DND-41 (cell line): ENCODE data around the gene CEP104.

ENCODE experiments used
- ATAC-seq: fragments of 200-7000 bp; cut with Tn5 transposase; 3 replicates; pipeline ENCODE4 v1.9.1; 2021; ENCODE audit warnings: low read depth; ENCODE audit not compliant: insufficient read depth
- DNase-seq: peaks from one replicate; pipeline ENCODE4 v3.0.0-alpha.2; 2020
- H2AFZ ChIP-seq: 2 replicates; pipeline ENCODE4 v1.6.0; 2012; ENCODE audit warnings: low read depth, low read length
- H3K27ac ChIP-seq: 2 replicates; pipeline ENCODE4 v1.5.1; 2012; ENCODE audit warnings: low read length, inconsistent platforms
- H3K27me3 ChIP-seq: fragments of 200-600 bp; sonication (generic); 2 replicates; pipeline ENCODE4 v1.6.0; 2012; ENCODE audit warnings: low read length, mild to moderate bottlenecking, inconsistent platforms; ENCODE audit not compliant: insufficient read depth, poor library complexity
- H3K36me3 ChIP-seq: 2 replicates; pipeline ENCODE4 v1.5.1; 2012; ENCODE audit warnings: low read length, inconsistent platforms; ENCODE audit not compliant: insufficient read depth
- H3K4me1 ChIP-seq: 2 replicates; pipeline ENCODE4 v1.5.1; 2012; ENCODE audit warnings: mild to moderate bottlenecking, low read length; ENCODE audit not compliant: insufficient read depth
- H3K4me2 ChIP-seq: 2 replicates; pipeline ENCODE4 v1.6.0; 2012; ENCODE audit warnings: mild to moderate bottlenecking, moderate library complexity, low read length, inconsistent platforms; ENCODE audit not compliant: insufficient read depth
- H3K4me3 ChIP-seq, 2 experiments: fragments of 200-600 bp in 1 of 2; shearing (Covaris generic) in 1 of 2; 2 replicates each; pipeline ENCODE4 v1.5.1; 2012 to 2016; ENCODE audit warnings: inconsistent platforms in 2 of 2, low read length in 2 of 2, mild to moderate bottlenecking in 2 of 2, low read depth in 1 of 2, moderate library complexity in 1 of 2
- H3K79me2 ChIP-seq: 2 replicates; pipeline ENCODE4 v1.6.0; 2012; ENCODE audit warnings: low read length, inconsistent platforms; ENCODE audit not compliant: insufficient read depth
- H3K9ac ChIP-seq: 2 replicates; pipeline ENCODE4 v1.6.0; 2012; ENCODE audit warnings: low read depth, mild to moderate bottlenecking, inconsistent platforms, low read length, moderate library complexity
- H3K9me3 ChIP-seq: 2 replicates; pipeline ENCODE4 v1.5.1; 2012; ENCODE audit warnings: low read length, moderate library complexity, mild to moderate bottlenecking, inconsistent platforms; ENCODE audit not compliant: insufficient read depth, severe bottlenecking
- H4K20me1 ChIP-seq: 2 replicates; pipeline ENCODE4 v1.6.0; 2012; ENCODE audit warnings: low read length; ENCODE audit not compliant: insufficient read depth
- CTCF ChIP-seq: IDR thresholded peaks from 2 replicates; pipeline ENCODE4 v1.5.1; 2012; ENCODE audit warnings: borderline replicate concordance, low read length, moderate library complexity, mild to moderate bottlenecking; ENCODE audit not compliant: poor library complexity, severe bottlenecking; ENCODE audit errors: extremely low read depth
- EZH2 ChIP-seq: IDR thresholded peaks from 3 replicates; pipeline ENCODE4 v1.6.1; 2012; ENCODE audit warnings: borderline replicate concordance, low read depth, mild to moderate bottlenecking, moderate library complexity, low read length, inconsistent platforms; ENCODE audit not compliant: severe bottlenecking

CEP104 gene

GRCh38 chr1:3850857-3851256 is 6.2 kb downstream of the CEP104 start:
- H3K4me2 ChIP-seq = no peak overlapping the region
- DNase-seq (no peak), ATAC-seq (no peak)
- TF ChIP-seq EZH2 (no peak), CTCF (no peak)
- peaks cover 14% of the 10 kb centered on the region; the same call in 1 of the 2 replicates for H4K20me1 ChIP-seq
- no peak overlapping the region for H3K4me3 ChIP-seq
- peaks cover 28% of the 10 kb centered on the region for H3K79me2 ChIP-seq
- H3K9ac ChIP-seq = no peak overlapping the region
- H3K36me3 ChIP-seq = peaks cover 44% of the 10 kb centered on the region
- H3K9me3 ChIP-seq = no peaks in the 10 kb centered on the region
- no peaks in the 10 kb centered on the region for H3K27me3 ChIP-seq
- peaks cover 8% of the 10 kb centered on the region for H3K4me1 ChIP-seq
- no peak overlapping the region for H2AFZ ChIP-seq
- no peak overlapping the region for H3K27ac ChIP-seq

GRCh38 chr1:3847081-3847480 is 9.9 kb downstream of the CEP104 start:
- Histone ChIP-seq H3K9ac (no peak overlapping the region), H3K27ac (no peak overlapping the region), H3K4me3 (no peak overlapping the region), H3K27me3 (no peaks in the 10 kb centered on the region), H2AFZ (no peak overlapping the region), H3K36me3 (peaks cover 55% of the 10 kb centered on the region), H3K4me2 (no peak overlapping the region), H3K4me1 (no peaks in the 10 kb centered on the region), H3K79me2 (no peaks in the 10 kb centered on the region), H4K20me1 (no peaks in the 10 kb centered on the region), H3K9me3 (no peaks in the 10 kb centered on the region)
- DNase-seq (no peak), ATAC-seq (no peak)
- TF ChIP-seq CTCF = no peak
- TF ChIP-seq EZH2 = no peak

GRCh38 chr1:3846541-3846940 is 10.5 kb downstream of the CEP104 start:
- Histone ChIP-seq H3K4me2 (no peak overlapping the region), H3K4me3 (no peak overlapping the region), H3K9ac (no peak overlapping the region), H3K27ac (no peak overlapping the region), H4K20me1 (no peaks in the 10 kb centered on the region), H3K4me1 (no peaks in the 10 kb centered on the region), H3K27me3 (no peaks in the 10 kb centered on the region), H3K36me3 (peaks cover 52% of the 10 kb centered on the region), H2AFZ (no peak overlapping the region), H3K9me3 (no peaks in the 10 kb centered on the region), H3K79me2 (no peaks in the 10 kb centered on the region)
- ATAC-seq (no peak), DNase-seq (no peak)
- TF ChIP-seq EZH2 (no peak), CTCF (no peak)

- H3K4me1 ChIP-seq = no peaks in the 10 kb centered on the region
- no peak overlapping the region for H3K4me3 ChIP-seq
- DNase-seq = no peak
- no peak overlapping the region for H3K27ac ChIP-seq
- H3K36me3 ChIP-seq = peaks cover 62% of the 10 kb centered on the region
- no peak for ATAC-seq
- H2AFZ ChIP-seq = no peak overlapping the region
- TF ChIP-seq CTCF (no peak), EZH2 (no peak)
- H3K27me3 ChIP-seq = no peaks in the 10 kb centered on the region
- H3K9ac ChIP-seq = no peak overlapping the region
- H4K20me1 ChIP-seq = no peaks in the 10 kb centered on the region
- no peak overlapping the region for H3K4me2 ChIP-seq
- H3K79me2 ChIP-seq = no peaks in the 10 kb centered on the region
- H3K9me3 ChIP-seq = no peaks in the 10 kb centered on the region
These were observed 14.1 kb downstream of the CEP104 start for GRCh38 chr1:3842912-3843311.
